Neutrophil (primary cell): ENCODE measurements around the gene ERCC4.

ENCODE experiments used
- H3K27ac ChIP-seq: fragments of 200-600 bp; sonication (generic); 2 replicates; pipeline ENCODE4 v1.5.1; 2016; ENCODE audit warnings: mild to moderate bottlenecking, moderate library complexity
- H3K27me3 ChIP-seq: fragments of 200-600 bp; sonication (generic); 2 replicates; pipeline ENCODE4 v1.6.0; 2016; ENCODE audit warnings: mild to moderate bottlenecking
- H3K36me3 ChIP-seq: fragments of 200-600 bp; sonication (generic); 2 replicates; pipeline ENCODE4 v1.5.1; 2017
- H3K4me1 ChIP-seq, 2 experiments: fragments of 200-600 bp in 1 of 2; sonication (generic) in 1 of 2; 1 replicate in 1 of 2; 2 replicates in 1 of 2; pipeline versions ENCODE4 v1.5.1 to v1.6.1; 2013 to 2016; ENCODE audit warnings: low read depth in 1 of 2, low read length in 1 of 2, mild to moderate bottlenecking in 1 of 2, moderate library complexity in 1 of 2; ENCODE audit not compliant: control insufficient read depth in 1 of 2, insufficient read depth in 1 of 2
- H3K4me3 ChIP-seq, 2 experiments: fragments of 200-600 bp in 1 of 2; sonication (generic) in 1 of 2; 1 replicate in 1 of 2; 2 replicates in 1 of 2; pipeline ENCODE4 v1.5.1; 2013 to 2016; ENCODE audit warnings: low read depth in 1 of 2, low read length in 1 of 2, mild to moderate bottlenecking in 1 of 2, moderate library complexity in 1 of 2
- H3K9me3 ChIP-seq: fragments of 200-600 bp; sonication (generic); 2 replicates; pipeline ENCODE4 v1.5.1; 2016
- CTCF ChIP-seq: fragments of 200-600 bp; sonication (generic); IDR thresholded peaks from 2 replicates; pipeline ENCODE4 v1.5.1; 2016; ENCODE audit warnings: antibody characterized with exemption

Gene ERCC4

GRCh38 chr16:13911871-13912270, 8.1 kb upstream of the ERCC4 start:
- Histone ChIP-seq H3K27me3 (peaks cover 31% of the 10 kb centered on the region), H3K36me3 (no peaks in the 10 kb centered on the region), H3K4me1 (no peaks in the 10 kb centered on the region), H3K9me3 (no peaks in the 10 kb centered on the region), H3K27ac (no peak overlapping the region), H3K4me3 (no peak overlapping the region)
- TF ChIP-seq CTCF, result no peak

- peaks cover 38% of the 10 kb centered on the region for H3K27me3 ChIP-seq
- no peaks in the 10 kb centered on the region for H3K36me3 ChIP-seq
- no peak overlapping the region for H3K4me3 ChIP-seq
- TF ChIP-seq CTCF, result no peak
- H3K27ac ChIP-seq, result no peak overlapping the region
- no peaks in the 10 kb centered on the region for H3K9me3 ChIP-seq
- H3K4me1 ChIP-seq, result no peaks in the 10 kb centered on the region
Observed at GRCh38 chr16:13912891-13913290, 7.1 kb upstream of the ERCC4 start.

- Histone ChIP-seq H3K36me3 (no peaks in the 10 kb centered on the region), H3K4me3 (no peak overlapping the region), H3K27ac (no peak overlapping the region), H3K4me1 (no peaks in the 10 kb centered on the region), H3K9me3 (no peaks in the 10 kb centered on the region), H3K27me3 (peaks cover 40% of the 10 kb centered on the region)
- no peak for TF ChIP-seq CTCF
Observed at GRCh38 chr16:13913374-13914292, 6.3 kb upstream of the ERCC4 start.

- Histone ChIP-seq H3K27me3 (peaks cover 43% of the 10 kb centered on the region), H3K27ac (no peak overlapping the region), H3K36me3 (no peaks in the 10 kb centered on the region), H3K9me3 (no peaks in the 10 kb centered on the region), H3K4me3 (no peak overlapping the region), H3K4me1 (peaks cover 5 to 7% of the 10 kb centered on the region in 2 experiments)
- TF ChIP-seq CTCF, result no peak
Observed at GRCh38 chr16:13915033-13915635, 4.8 kb upstream of the ERCC4 start.

GRCh38 chr16:13919330-13919682, 648 bp upstream of the ERCC4 start:
- TF ChIP-seq CTCF, result no peak
- peak overlapping the region; percentile 67 for H3K27ac ChIP-seq
- peaks cover 12 to 13% of the 10 kb centered on the region in 2 experiments for H3K4me1 ChIP-seq
- H3K36me3 ChIP-seq, result no peaks in the 10 kb centered on the region
- H3K9me3 ChIP-seq, result no peaks in the 10 kb centered on the region
- peak overlapping the region; percentile 63 to 75 for H3K4me3 ChIP-seq
- peaks cover 26% of the 10 kb centered on the region for H3K27me3 ChIP-seq
